GM23338 (cell line): ENCODE results near the gene IRF2BP2. TPM values are rescaled to one million over a fixed set of nuclear protein-coding genes. Genes with fewer than 3 reads are reported as not detected.
A peak's percentile ranks its signal among the peaks of the same experiment; 100 is the strongest.

Source experiments
- ATAC-seq: fragments of 200-7000 bp; cut with Tn5 transposase; 3 replicates; pipeline ENCODE4 v1.9.1; 2020
- DNase-seq: peaks from one replicate; pipeline ENCODE4 v3.0.0-alpha.2; 2015; ENCODE audit warnings: low spot score
- H2AFZ ChIP-seq: fragments of 200-600 bp; sonication (generic); 2 replicates; pipeline ENCODE4 v1.8.0; 2016; ENCODE audit warnings: antibody characterized with exemption, mild to moderate bottlenecking, moderate library complexity
- H3F3A ChIP-seq: fragments of 200-600 bp; sonication (generic); replicated peaks from 2 replicates; pipeline ENCODE4 v1.8.0; 2017; ENCODE audit warnings: antibody characterized with exemption, mixed run types, low read depth
- H3K27ac ChIP-seq: fragments of 200-600 bp; sonication (generic); 2 replicates; pipeline ENCODE4 v1.6.1; 2016; ENCODE audit warnings: low read depth
- H3K27me3 ChIP-seq: fragments of 200-600 bp; sonication (generic); 2 replicates; pipeline ENCODE4 v1.8.0; 2016; ENCODE audit warnings: mild to moderate bottlenecking, mixed run types, moderate library complexity; ENCODE audit not compliant: insufficient read depth
- H3K36me3 ChIP-seq: fragments of 200-600 bp; sonication (generic); 2 replicates; pipeline ENCODE4 v1.8.0; 2016; ENCODE audit warnings: mild to moderate bottlenecking; ENCODE audit not compliant: insufficient read depth
- H3K4me1 ChIP-seq: fragments of 200-600 bp; sonication (generic); 2 replicates; pipeline ENCODE4 v1.8.0; 2016; ENCODE audit warnings: mild to moderate bottlenecking, moderate library complexity; ENCODE audit not compliant: insufficient read depth
- H3K4me2 ChIP-seq: fragments of 200-600 bp; sonication (generic); 2 replicates; pipeline ENCODE4 v1.7.1; 2017; ENCODE audit warnings: mixed run types
- H3K4me3 ChIP-seq: fragments of 200-600 bp; sonication (generic); 2 replicates; pipeline ENCODE4 v1.6.1; 2016; ENCODE audit warnings: mixed run types
- H3K79me2 ChIP-seq: fragments of 200-600 bp; sonication (generic); replicated peaks from 2 replicates; pipeline ENCODE4 v1.8.0; 2017; ENCODE audit warnings: mild to moderate bottlenecking; ENCODE audit not compliant: insufficient read depth
- H3K9me2 ChIP-seq: fragments of 200-600 bp; sonication (generic); 2 replicates; pipeline ENCODE4 v1.8.0; 2017; ENCODE audit not compliant: insufficient read depth
- H4K20me1 ChIP-seq: fragments of 200-600 bp; sonication (generic); replicated peaks from 2 replicates; pipeline ENCODE4 v1.8.0; 2017; ENCODE audit warnings: mild to moderate bottlenecking; ENCODE audit not compliant: insufficient read depth
- H3K27ac Mint-ChIP-seq: 2 replicates; pipeline ENCODE4 v1.8.0; 2020; ENCODE audit warnings: inconsistent platforms, mild to moderate bottlenecking, moderate library complexity, mixed read lengths
- H3K27me3 Mint-ChIP-seq: 3 replicates; pipeline ENCODE4 v1.8.0; 2022; ENCODE audit warnings: low read depth, mild to moderate bottlenecking, moderate library complexity, mixed read lengths, inconsistent platforms; ENCODE audit not compliant: insufficient read depth, poor library complexity
- H3K36me3 Mint-ChIP-seq: 3 replicates; pipeline ENCODE4 v1.8.0; 2021; ENCODE audit warnings: low read depth, mild to moderate bottlenecking, inconsistent platforms, moderate library complexity, mixed read lengths
- H3K4me1 Mint-ChIP-seq: 3 replicates; pipeline ENCODE4 v1.8.0; 2020; ENCODE audit warnings: mild to moderate bottlenecking, inconsistent platforms, mixed read lengths
- H3K4me3 Mint-ChIP-seq: 3 replicates; pipeline ENCODE4 v1.8.0; 2021; ENCODE audit warnings: moderate library complexity, mild to moderate bottlenecking, inconsistent platforms, mixed read lengths
- H3K9me3 Mint-ChIP-seq: 3 replicates; pipeline ENCODE4 v1.8.0; 2020; ENCODE audit warnings: moderate library complexity, mild to moderate bottlenecking, inconsistent platforms, mixed read lengths
- EZH2 ChIP-seq: fragments of 200-600 bp; sonication (generic); IDR thresholded peaks from one replicate; pipeline ENCODE4 v1.8.0; 2017; ENCODE audit warnings: antibody characterized with exemption, mild to moderate bottlenecking, low read depth; ENCODE audit not compliant: unreplicated experiment
- ZNF114 ChIP-seq: fragments of 250-450 bp; sonication (Bioruptor Pico); IDR thresholded peaks from 2 replicates; pipeline ENCODE4 v1.5.0; 2020; ENCODE audit warnings: mild to moderate bottlenecking, moderate library complexity
- polyA plus RNA-seq: library from polyadenylated mRNA; unstranded; fragments of >200 nt; fragmentation: Nextera tagmentation; extraction: Ambion mirVana; gene quantifications from 2 replicates; pipeline ENCODE4 v1.2.1, GENCODE V29; 2016
- total RNA-seq: library from RNA; depleted of rRNA; stranded (reverse); fragments of >200 nt; shearing (Covaris generic); gene quantifications from 2 replicates; pipeline ENCODE4 v1.2.3, GENCODE V29; 2014
- TF ChIP-seq, protein P1 (sequence below): fragments of 250-450 bp; sonication (Bioruptor Pico); IDR thresholded peaks from 2 replicates; pipeline ENCODE4 v1.5.0; 2020; ENCODE audit warnings: mild to moderate bottlenecking, moderate library complexity
- TF ChIP-seq, protein P2 (sequence below): IDR thresholded peaks from 2 replicates; pipeline ENCODE4 v1.6.1; 2016; ENCODE audit warnings: antibody characterized with exemption

IRF2BP2 gene
- total and polyA plus RNA-seq, 2 experiments from 2014 or later, result 19.4 to 62.4 TPM

DNA sequence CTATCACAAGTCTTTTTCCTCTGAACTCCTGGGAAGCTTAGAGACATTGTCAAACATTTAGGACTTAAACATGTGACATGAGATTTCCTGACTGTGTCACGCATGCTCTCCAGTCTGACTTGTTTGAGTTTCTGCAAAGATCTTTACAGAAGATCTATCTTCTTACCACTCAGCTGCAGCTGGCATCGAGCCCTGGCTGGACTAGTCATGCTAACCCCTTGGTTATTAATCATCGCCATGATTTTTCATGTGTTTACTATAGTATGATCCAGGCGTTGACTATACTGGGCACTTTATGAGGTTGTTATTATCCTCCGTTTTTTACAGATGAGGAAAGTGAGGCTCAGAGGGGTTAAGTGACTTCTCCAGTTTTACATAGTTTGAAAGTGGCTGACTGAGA is 18.1 kb upstream of the IRF2BP2 start:
- Histone ChIP-seq H3K4me1 (peaks cover 5% of the 10 kb centered on the region; the same call in 1 of the 2 replicates), H3K4me2 (no peak overlapping the region), H3F3A (no peaks in the 10 kb centered on the region), H3K27me3 (no peaks in the 10 kb centered on the region), H2AFZ (peak overlapping the region; percentile 74), H3K27ac (no peak overlapping the region), H3K4me3 (no peak overlapping the region), H3K79me2 (no peaks in the 10 kb centered on the region), H3K36me3 (no peaks in the 10 kb centered on the region; the same call in 1 of the 2 replicates), H4K20me1 (no peaks in the 10 kb centered on the region), H3K9me2 (0 out of 2 replicates have a peak, but pooled peaks cover 11% of the 10 kb centered on the region)
- H3K9me3 Mint-ChIP-seq, result no peaks in the 10 kb centered on the region
- no peak overlapping the region for H3K4me3 Mint-ChIP-seq
- H3K36me3 Mint-ChIP-seq, result no peaks in the 10 kb centered on the region
- ATAC-seq (no peak), DNase-seq (no peak)
- peaks cover 13% of the 10 kb centered on the region for H3K4me1 Mint-ChIP-seq
- TF ChIP-seq ZNF114 (CRISPR knock-in tag), result no peak
- no peak overlapping the region for H3K27ac Mint-ChIP-seq
- H3K27me3 Mint-ChIP-seq, result peaks cover 2% of the 10 kb centered on the region

DNA sequence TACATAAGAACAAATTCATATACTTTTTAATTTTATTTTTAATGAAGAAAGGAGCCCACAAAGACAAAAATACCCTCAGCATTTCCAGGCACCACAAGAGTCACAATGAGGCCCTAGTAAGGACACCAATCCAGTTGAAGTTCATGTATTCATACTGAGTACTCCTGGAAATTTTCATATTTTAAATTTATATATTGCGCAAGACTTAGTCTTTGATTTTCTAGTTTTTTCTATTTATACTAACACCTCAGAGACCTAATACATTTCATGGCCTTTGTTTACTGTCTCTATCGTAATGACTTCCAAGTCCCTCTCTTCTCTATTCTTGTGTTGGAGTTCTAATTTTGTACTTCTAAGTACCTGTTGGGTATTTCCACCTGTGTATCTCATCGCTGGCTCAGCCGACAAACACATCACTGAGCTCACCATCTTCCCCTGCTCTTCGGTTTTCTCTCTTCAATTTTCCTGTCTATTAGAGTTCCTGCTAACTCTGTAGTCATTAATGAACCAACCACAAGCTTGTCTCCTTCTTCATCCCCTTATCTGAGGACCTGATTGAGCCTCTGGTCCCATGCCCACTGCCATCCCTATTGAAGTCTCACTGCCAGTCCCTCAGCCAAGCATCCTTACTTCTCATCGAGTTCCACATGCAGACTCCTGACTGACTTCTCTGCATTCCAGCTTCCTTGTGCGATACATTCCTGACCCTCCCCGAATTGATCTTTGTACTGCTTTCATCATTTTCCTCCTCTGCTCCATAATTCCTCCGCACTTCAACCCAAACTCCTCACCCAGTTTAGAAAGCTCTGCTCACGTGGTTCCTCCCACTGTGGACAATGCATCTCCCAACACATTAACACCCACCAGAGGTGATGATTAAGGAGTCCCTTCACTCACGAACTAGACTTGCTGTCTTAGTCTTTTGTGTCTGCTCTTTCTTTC is 17.3 kb upstream of the IRF2BP2 start:
- Histone ChIP-seq H3K4me1 (peaks cover 5% of the 10 kb centered on the region; the same call in 1 of the 2 replicates), H3K79me2 (no peaks in the 10 kb centered on the region), H4K20me1 (no peaks in the 10 kb centered on the region), H3K9me2 (0 out of 2 replicates have a peak, but pooled peaks cover 11% of the 10 kb centered on the region), H3K4me2 (no peak overlapping the region), H3K36me3 (no peaks in the 10 kb centered on the region; the same call in 1 of the 2 replicates), H3K4me3 (no peak overlapping the region), H3F3A (no peaks in the 10 kb centered on the region), H2AFZ (peak overlapping the region; percentile 74), H3K27me3 (no peaks in the 10 kb centered on the region), H3K27ac (no peak overlapping the region)
- H3K27ac Mint-ChIP-seq, result no peak overlapping the region
- H3K27me3 Mint-ChIP-seq, result peaks cover 2% of the 10 kb centered on the region
- ATAC-seq, result no peak
- no peaks in the 10 kb centered on the region for H3K36me3 Mint-ChIP-seq
- no peak for DNase-seq
- no peaks in the 10 kb centered on the region for H3K9me3 Mint-ChIP-seq
- peaks cover 11% of the 10 kb centered on the region for H3K4me1 Mint-ChIP-seq
- TF ChIP-seq, protein P1, sequence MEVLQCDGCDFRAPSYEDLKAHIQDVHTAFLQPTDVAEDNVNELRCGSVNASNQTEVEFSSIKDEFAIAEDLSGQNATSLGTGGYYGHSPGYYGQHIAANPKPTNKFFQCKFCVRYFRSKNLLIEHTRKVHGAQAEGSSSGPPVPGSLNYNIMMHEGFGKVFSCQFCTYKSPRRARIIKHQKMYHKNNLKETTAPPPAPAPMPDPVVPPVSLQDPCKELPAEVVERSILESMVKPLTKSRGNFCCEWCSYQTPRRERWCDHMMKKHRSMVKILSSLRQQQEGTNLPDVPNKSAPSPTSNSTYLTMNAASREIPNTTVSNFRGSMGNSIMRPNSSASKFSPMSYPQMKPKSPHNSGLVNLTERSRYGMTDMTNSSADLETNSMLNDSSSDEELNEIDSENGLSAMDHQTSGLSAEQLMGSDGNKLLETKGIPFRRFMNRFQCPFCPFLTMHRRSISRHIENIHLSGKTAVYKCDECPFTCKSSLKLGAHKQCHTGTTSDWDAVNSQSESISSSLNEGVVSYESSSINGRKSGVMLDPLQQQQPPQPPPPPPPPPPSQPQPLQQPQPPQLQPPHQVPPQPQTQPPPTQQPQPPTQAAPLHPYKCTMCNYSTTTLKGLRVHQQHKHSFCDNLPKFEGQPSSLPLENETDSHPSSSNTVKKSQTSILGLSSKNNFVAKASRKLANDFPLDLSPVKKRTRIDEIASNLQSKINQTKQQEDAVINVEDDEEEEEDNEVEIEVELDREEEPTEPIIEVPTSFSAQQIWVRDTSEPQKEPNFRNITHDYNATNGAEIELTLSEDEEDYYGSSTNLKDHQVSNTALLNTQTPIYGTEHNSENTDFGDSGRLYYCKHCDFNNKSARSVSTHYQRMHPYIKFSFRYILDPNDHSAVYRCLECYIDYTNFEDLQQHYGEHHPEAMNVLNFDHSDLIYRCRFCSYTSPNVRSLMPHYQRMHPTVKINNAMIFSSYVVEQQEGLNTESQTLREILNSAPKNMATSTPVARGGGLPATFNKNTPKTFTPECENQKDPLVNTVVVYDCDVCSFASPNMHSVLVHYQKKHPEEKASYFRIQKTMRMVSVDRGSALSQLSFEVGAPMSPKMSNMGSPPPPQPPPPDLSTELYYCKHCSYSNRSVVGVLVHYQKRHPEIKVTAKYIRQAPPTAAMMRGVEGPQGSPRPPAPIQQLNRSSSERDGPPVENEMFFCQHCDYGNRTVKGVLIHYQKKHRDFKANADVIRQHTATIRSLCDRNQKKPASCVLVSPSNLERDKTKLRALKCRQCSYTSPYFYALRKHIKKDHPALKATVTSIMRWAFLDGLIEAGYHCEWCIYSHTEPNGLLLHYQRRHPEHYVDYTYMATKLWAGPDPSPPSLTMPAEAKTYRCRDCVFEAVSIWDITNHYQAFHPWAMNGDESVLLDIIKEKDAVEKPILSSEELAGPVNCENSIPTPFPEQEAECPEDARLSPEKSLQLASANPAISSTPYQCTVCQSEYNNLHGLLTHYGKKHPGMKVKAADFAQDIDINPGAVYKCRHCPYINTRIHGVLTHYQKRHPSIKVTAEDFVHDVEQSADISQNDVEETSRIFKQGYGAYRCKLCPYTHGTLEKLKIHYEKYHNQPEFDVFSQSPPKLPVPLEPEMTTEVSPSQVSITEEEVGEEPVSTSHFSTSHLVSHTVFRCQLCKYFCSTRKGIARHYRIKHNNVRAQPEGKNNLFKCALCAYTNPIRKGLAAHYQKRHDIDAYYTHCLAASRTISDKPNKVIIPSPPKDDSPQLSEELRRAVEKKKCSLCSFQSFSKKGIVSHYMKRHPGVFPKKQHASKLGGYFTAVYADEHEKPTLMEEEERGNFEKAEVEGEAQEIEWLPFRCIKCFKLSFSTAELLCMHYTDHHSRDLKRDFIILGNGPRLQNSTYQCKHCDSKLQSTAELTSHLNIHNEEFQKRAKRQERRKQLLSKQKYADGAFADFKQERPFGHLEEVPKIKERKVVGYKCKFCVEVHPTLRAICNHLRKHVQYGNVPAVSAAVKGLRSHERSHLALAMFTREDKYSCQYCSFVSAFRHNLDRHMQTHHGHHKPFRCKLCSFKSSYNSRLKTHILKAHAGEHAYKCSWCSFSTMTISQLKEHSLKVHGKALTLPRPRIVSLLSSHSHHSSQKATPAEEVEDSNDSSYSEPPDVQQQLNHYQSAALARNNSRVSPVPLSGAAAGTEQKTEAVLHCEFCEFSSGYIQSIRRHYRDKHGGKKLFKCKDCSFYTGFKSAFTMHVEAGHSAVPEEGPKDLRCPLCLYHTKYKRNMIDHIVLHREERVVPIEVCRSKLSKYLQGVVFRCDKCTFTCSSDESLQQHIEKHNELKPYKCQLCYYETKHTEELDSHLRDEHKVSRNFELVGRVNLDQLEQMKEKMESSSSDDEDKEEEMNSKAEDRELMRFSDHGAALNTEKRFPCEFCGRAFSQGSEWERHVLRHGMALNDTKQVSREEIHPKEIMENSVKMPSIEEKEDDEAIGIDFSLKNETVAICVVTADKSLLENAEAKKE, result no peak
- TF ChIP-seq EZH2 (no peak), ZNF114 (CRISPR knock-in tag) (no peak)
- TF ChIP-seq, protein P2, sequence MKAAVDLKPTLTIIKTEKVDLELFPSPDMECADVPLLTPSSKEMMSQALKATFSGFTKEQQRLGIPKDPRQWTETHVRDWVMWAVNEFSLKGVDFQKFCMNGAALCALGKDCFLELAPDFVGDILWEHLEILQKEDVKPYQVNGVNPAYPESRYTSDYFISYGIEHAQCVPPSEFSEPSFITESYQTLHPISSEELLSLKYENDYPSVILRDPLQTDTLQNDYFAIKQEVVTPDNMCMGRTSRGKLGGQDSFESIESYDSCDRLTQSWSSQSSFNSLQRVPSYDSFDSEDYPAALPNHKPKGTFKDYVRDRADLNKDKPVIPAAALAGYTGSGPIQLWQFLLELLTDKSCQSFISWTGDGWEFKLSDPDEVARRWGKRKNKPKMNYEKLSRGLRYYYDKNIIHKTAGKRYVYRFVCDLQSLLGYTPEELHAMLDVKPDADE, result no peak
- H3K4me3 Mint-ChIP-seq, result no peak overlapping the region
